Muscle layer of colon (tissue), 2 donors: ENCODE measurements around the gene POU2AF2.
"Not testable (repeated sequence)": the region's sequence is repeated elsewhere in the genome, so short reads cannot be mapped to it uniquely, and the experiment has no call there.

Source experiments
- H3K27ac ChIP-seq: one replicate; pipeline ENCODE4 v1.7.0; 2013; ENCODE audit warnings: low read depth, mild to moderate bottlenecking, low read length, moderate library complexity
- H3K27me3 ChIP-seq, 2 donors: one replicate each; pipeline ENCODE4 v1.7.0; 2013; ENCODE audit warnings: low read length in 2 of 2, mild to moderate bottlenecking in 2 of 2; ENCODE audit not compliant: insufficient read depth in 2 of 2, control insufficient read depth in 1 of 2
- H3K36me3 ChIP-seq: one replicate; pipeline ENCODE4 v1.7.0; 2013; ENCODE audit warnings: mild to moderate bottlenecking, low read length; ENCODE audit not compliant: insufficient read depth
- H3K4me1 ChIP-seq: one replicate; pipeline ENCODE4 v1.7.0; 2013; ENCODE audit warnings: mild to moderate bottlenecking, low read length; ENCODE audit not compliant: insufficient read depth
- H3K4me3 ChIP-seq, 2 donors: one replicate each; pipeline ENCODE4 v1.7.0; 2013; ENCODE audit warnings: low read length in 2 of 2, low read depth in 1 of 2, mild to moderate bottlenecking in 1 of 2, moderate library complexity in 1 of 2
- H3K9ac ChIP-seq: one replicate; pipeline ENCODE4 v1.7.0; 2013; ENCODE audit warnings: low read length
- H3K9me3 ChIP-seq: one replicate; pipeline ENCODE4 v1.7.0; 2013; ENCODE audit warnings: mild to moderate bottlenecking, low read length
- donor health status: abdominal sarcoma.
- donor health status: Adenocarcinoma of cecum.

POU2AF2 gene

GRCh38 chr11:111292408-111292807 lies 46.9 kb downstream of the POU2AF2 start:
- not testable (repeated sequence) for H3K9me3 ChIP-seq, H3K36me3 ChIP-seq, H3K27ac ChIP-seq, H3K9ac ChIP-seq, H3K27me3 ChIP-seq, H3K4me1 ChIP-seq, H3K4me3 ChIP-seq

GRCh38 chr11:111296196-111296595 lies 50.7 kb downstream of the POU2AF2 start:
- no peaks in the 10 kb centered on the region for H3K36me3 ChIP-seq
- no peak overlapping the region for H3K4me3 ChIP-seq
- H3K4me1 ChIP-seq, result peaks cover 14% of the 10 kb centered on the region
- no peaks in the 10 kb centered on the region for H3K27me3 ChIP-seq
- H3K9ac ChIP-seq, result no peak overlapping the region
- H3K27ac ChIP-seq, result no peak overlapping the region
- H3K9me3 ChIP-seq, result no peaks in the 10 kb centered on the region

GRCh38 chr11:111297696-111298095 lies 52.2 kb downstream of the POU2AF2 start:
- Histone ChIP-seq H3K9ac (no peak overlapping the region), H3K36me3 (no peaks in the 10 kb centered on the region), H3K27ac (no peak overlapping the region), H3K4me3 (no peak overlapping the region), H3K9me3 (no peaks in the 10 kb centered on the region), H3K4me1 (peaks cover 19% of the 10 kb centered on the region), H3K27me3 (no peaks in the 10 kb centered on the region)

- Histone ChIP-seq H3K27me3 (no peaks in the 10 kb centered on the region), H3K9ac (peak within 1 kb of the TSS; percentile 65), H3K4me1 (peaks cover 26% of the 10 kb centered on the region), H3K36me3 (no peaks in the 10 kb centered on the region), H3K4me3 (peak within 1 kb of the TSS; percentile 55 to 67), H3K9me3 (no peaks in the 10 kb centered on the region), H3K27ac (peak within 1 kb of the TSS; percentile 85)
Measured at GRCh38 chr11:111298413-111299100, 53.0 kb downstream of the POU2AF2 start, which contains the start of gene POU2AF3. TSS of gene POU2AF3 (plus strand) at chr11:111298546. CDS start at chr11:111298582, 36 bp downstream.

GRCh38 chr11:111299101-111300026 lies 53.8 kb downstream of the POU2AF2 start:
- H3K27me3 ChIP-seq, result no peaks in the 10 kb centered on the region
- peak overlapping the region; percentile 85 for H3K27ac ChIP-seq

GRCh38 chr11:111300569-111300968 lies 55.0 kb downstream of the POU2AF2 start:
- Histone ChIP-seq H3K27ac (no peak overlapping the region), H3K4me1 (peaks cover 28% of the 10 kb centered on the region), H3K9ac (no peak overlapping the region), H3K9me3 (no peaks in the 10 kb centered on the region), H3K36me3 (no peaks in the 10 kb centered on the region), H3K4me3 (no peak overlapping the region), H3K27me3 (no peaks in the 10 kb centered on the region)

More at GRCh38 chr11:111299101-111300026, 53.8 kb downstream of the POU2AF2 start:
- no peaks in the 10 kb centered on the region for H3K9me3 ChIP-seq
- H3K4me3 ChIP-seq, result peak overlapping the region; percentile 55 to 67
- H3K9ac ChIP-seq, result peak overlapping the region; percentile 65
- peaks cover 28% of the 10 kb centered on the region for H3K4me1 ChIP-seq
- no peaks in the 10 kb centered on the region for H3K36me3 ChIP-seq

- H3K27ac ChIP-seq, result no peak overlapping the region
- no peaks in the 10 kb centered on the region for H3K27me3 ChIP-seq
- no peak overlapping the region for H3K4me3 ChIP-seq
- no peaks in the 10 kb centered on the region for H3K36me3 ChIP-seq
- H3K9ac ChIP-seq, result no peak overlapping the region
- no peaks in the 10 kb centered on the region for H3K9me3 ChIP-seq
- peaks cover 28% of the 10 kb centered on the region for H3K4me1 ChIP-seq
Measured at GRCh38 chr11:111301004-111301841, 55.7 kb downstream of the POU2AF2 start.

- Histone ChIP-seq H3K4me3 (no peak overlapping the region), H3K4me1 (peaks cover 28% of the 10 kb centered on the region), H3K9me3 (no peaks in the 10 kb centered on the region), H3K27ac (no peak overlapping the region), H3K27me3 (no peaks in the 10 kb centered on the region), H3K9ac (no peak overlapping the region), H3K36me3 (no peaks in the 10 kb centered on the region)
Measured at GRCh38 chr11:111301842-111302118, 56.3 kb downstream of the POU2AF2 start.

- Histone ChIP-seq H3K36me3 (no peaks in the 10 kb centered on the region), H3K4me3 (no peak overlapping the region), H3K27me3 (no peaks in the 10 kb centered on the region), H3K4me1 (peaks cover 28% of the 10 kb centered on the region), H3K9me3 (no peaks in the 10 kb centered on the region), H3K9ac (no peak overlapping the region), H3K27ac (no peak overlapping the region)
Measured at GRCh38 chr11:111302298-111302697, 56.8 kb downstream of the POU2AF2 start.

GRCh38 chr11:111303461-111303860 lies 57.9 kb downstream of the POU2AF2 start:
- H3K4me1 ChIP-seq, result peaks cover 28% of the 10 kb centered on the region
- H3K9ac ChIP-seq, result no peak overlapping the region
- H3K27ac ChIP-seq, result no peak overlapping the region

GRCh38 chr11:111305162-111305802 lies 59.8 kb downstream of the POU2AF2 start:
- Histone ChIP-seq H3K27me3 (no peaks in the 10 kb centered on the region), H3K27ac (no peak overlapping the region), H3K4me1 (peaks cover 24% of the 10 kb centered on the region), H3K9me3 (no peaks in the 10 kb centered on the region), H3K36me3 (no peaks in the 10 kb centered on the region), H3K4me3 (no peak overlapping the region), H3K9ac (no peak overlapping the region)

More at GRCh38 chr11:111303461-111303860, 57.9 kb downstream of the POU2AF2 start:
- no peak overlapping the region for H3K4me3 ChIP-seq
- no peaks in the 10 kb centered on the region for H3K27me3 ChIP-seq
- H3K9me3 ChIP-seq, result no peaks in the 10 kb centered on the region
- no peaks in the 10 kb centered on the region for H3K36me3 ChIP-seq
